OCI-LY3 (cell line): ENCODE data around the gene USP20.

ENCODE experiments used
- CTCF ChIP-seq: fragments of 200-600, 300-600 bp; sonication (generic); IDR thresholded peaks from 2 replicates; pipeline ENCODE4 v1.5.1; 2014; ENCODE audit warnings: antibody characterized with exemption, low read length, low read depth
- EZH2phosphoT487 ChIP-seq: fragments of 200-600 bp; shearing (Covaris generic); IDR thresholded peaks from 2 replicates; pipeline ENCODE4 v1.6.1; 2018; ENCODE audit warnings: antibody characterized with exemption, mixed run types, low read depth

GRCh38 chr9:129864991-129865647, 29.9 kb downstream of the USP20 start:
- no peak for TF ChIP-seq CTCF
- no peak for TF ChIP-seq EZH2phosphoT487
